ENCODE results near the gene ZNF773.
"Not testable (repeated sequence)": the region's sequence is repeated elsewhere in the genome, so short reads cannot be mapped to it uniquely, and the experiment has no call there.

ZNF773 gene

GRCh38 chr19:57499680-57500395 lies at the start of gene ZNF773:
Gene ZNF773 (plus strand): TSS chr19:57499938. CDS start chr19:57500081, 143 bp downstream.
- not testable (repeated sequence) for DNase-seq

GRCh38 chr19:57452307-57452706 lies 47.4 kb upstream of the ZNF773 start:
- no peak for DNase-seq

GRCh38 chr19:57465680-57466381 lies 33.9 kb upstream of the ZNF773 start:
- no peak for DNase-seq

- no peak for DNase-seq
Observed at GRCh38 chr19:57466489-57466888, 33.2 kb upstream of the ZNF773 start.

- no peak for DNase-seq
Observed at GRCh38 chr19:57473646-57474045, 26.1 kb upstream of the ZNF773 start.

- no peak for DNase-seq
Observed at GRCh38 chr19:57477191-57478008, 22.3 kb upstream of the ZNF773 start, which contains the start of gene ZNF772. Gene ZNF772 (minus strand): TSS chr19:57477566. CDS start chr19:57477309, 257 bp downstream.

GRCh38 chr19:57487477-57488298 lies 12.1 kb upstream of the ZNF773 start, which contains the start of gene ZNF419:
Gene ZNF419 (plus strand): TSS chr19:57487750. CDS start chr19:57487951, 201 bp downstream.
- DNase-seq: not testable (repeated sequence)

GRCh38 chr19:57488299-57488644 lies 11.5 kb upstream of the ZNF773 start:
- DNase-seq: not testable (repeated sequence)

- DNase-seq: not testable (repeated sequence)
Observed at GRCh38 chr19:57499332-57499679, 432 bp upstream of the ZNF773 start.

GRCh38 chr19:57500400-57500799 lies 662 bp downstream of the ZNF773 start:
- DNase-seq: not testable (repeated sequence)

- DNase-seq: no peak
Observed at GRCh38 chr19:57506163-57506562, 6.4 kb downstream of the ZNF773 start.

GRCh38 chr19:57511484-57511883 lies 11.7 kb downstream of the ZNF773 start:
- no peak for DNase-seq

GRCh38 chr19:57512845-57513244 lies 13.1 kb downstream of the ZNF773 start:
- DNase-seq: no peak

- no peak for DNase-seq
Observed at GRCh38 chr19:57515255-57515654, 15.5 kb downstream of the ZNF773 start.

GRCh38 chr19:57518021-57518420 lies 18.3 kb downstream of the ZNF773 start:
- not testable (repeated sequence) for DNase-seq

- no peak for DNase-seq
Observed at GRCh38 chr19:57527136-57527881, 27.6 kb downstream of the ZNF773 start, which contains the start of gene ZNF549. Gene ZNF549 (plus strand): TSS chr19:57527356. CDS start chr19:57527574, 218 bp downstream.

- DNase-seq: no peak
Observed at GRCh38 chr19:57537953-57538547, 38.3 kb downstream of the ZNF773 start.

- DNase-seq: no peak
Observed at GRCh38 chr19:57546513-57546912, 46.8 kb downstream of the ZNF773 start.

- DNase-seq: no peak
Observed at GRCh38 chr19:57552432-57552831, 52.7 kb downstream of the ZNF773 start.

- no peak for DNase-seq
Observed at GRCh38 chr19:57557659-57558058, 57.9 kb downstream of the ZNF773 start.
